GM18867 (cell line): ENCODE measurements around the gene STARD13.

ENCODE experiments used
- ATAC-seq: cut with Tn5 transposase; IDR thresholded peaks from one replicate; pipeline ENCODE4 v1.9.1; 2021; ENCODE audit warnings: mild to moderate bottlenecking, moderate library complexity; ENCODE audit not compliant: unreplicated experiment

The STARD13 gene

GRCh38 chr13:33277037-33277740, 8.4 kb downstream of the STARD13 start:
- ATAC-seq = no peak

DNA sequence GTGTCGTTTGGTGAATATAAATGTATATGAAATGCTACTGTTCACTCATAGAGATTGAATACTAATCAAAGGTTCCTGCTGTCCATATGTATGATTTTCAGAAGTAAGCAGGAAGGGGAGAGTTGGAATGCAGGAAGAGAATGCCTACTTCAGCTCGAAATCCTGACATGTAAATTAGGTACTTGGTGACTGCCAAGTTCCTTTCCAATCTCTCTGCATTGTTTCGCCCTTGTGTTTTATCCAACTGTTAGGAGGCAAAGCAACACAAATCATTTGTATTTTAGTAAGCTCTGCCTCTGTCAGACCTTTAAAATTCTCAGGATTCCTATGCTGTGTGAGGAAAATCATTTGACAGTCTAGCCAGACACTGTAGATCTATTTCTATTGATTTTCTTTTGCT, 9.0 kb downstream of the STARD13 start:
- ATAC-seq = no peak

DNA sequence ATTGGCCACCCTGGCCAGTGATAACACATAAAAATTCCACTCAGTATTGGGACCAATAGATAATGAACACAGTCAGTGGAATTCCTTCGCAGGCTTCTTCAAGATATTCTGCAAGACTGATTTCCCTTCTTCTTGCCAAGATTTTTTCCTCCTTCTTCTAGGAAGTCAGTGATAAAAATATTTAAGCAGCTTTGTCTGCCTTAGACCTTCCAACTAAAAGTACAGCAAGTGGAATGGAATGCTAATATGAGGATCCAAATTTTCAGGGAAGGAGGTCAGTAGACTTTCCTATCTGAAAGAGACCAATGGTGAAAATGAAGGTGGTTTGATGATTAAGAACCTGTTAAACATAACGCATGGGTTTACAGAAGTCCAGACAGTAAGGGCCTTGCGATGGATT, 9.6 kb downstream of the STARD13 start:
- ATAC-seq = no peak

- no peak for ATAC-seq
Measured at GRCh38 chr13:33274264-33274663, 11.3 kb downstream of the STARD13 start.

- ATAC-seq = no peak
Measured at GRCh38 chr13:33272531-33273124, 12.9 kb downstream of the STARD13 start.

- no peak for ATAC-seq
Measured at GRCh38 chr13:33271759-33272158, 13.8 kb downstream of the STARD13 start.

DNA sequence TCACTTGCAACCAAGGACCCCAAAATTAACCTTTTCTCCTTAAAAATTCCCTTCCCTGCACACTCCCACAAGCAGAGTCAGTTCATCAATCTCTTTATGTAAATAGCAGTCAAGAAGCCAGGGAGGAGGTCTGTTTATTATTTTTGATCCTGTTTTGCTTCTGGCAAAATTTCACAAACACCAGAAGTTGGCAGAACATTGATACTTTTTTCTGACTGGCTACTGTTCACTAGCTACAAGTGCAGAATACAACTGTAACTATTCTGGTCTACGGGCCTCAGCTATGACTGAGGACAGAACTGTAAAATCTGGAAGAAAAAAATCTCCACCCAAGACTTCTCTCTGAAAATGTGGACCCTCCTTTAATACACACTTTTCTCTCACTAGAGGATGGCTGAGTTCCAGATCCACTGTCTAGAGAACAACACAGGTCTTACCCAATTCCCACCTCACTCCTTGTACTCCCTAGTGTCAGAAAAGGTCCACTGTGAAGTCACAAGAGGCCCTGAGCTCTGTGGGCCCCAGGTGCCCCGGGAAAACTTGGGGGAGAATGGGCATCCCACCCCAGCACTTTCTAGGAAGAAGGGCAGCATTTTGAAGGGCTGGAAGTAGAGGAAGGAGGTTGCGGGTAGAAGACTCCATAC, 14.5 kb downstream of the STARD13 start:
- no peak for ATAC-seq

GRCh38 chr13:33265607-33266006, 19.9 kb downstream of the STARD13 start:
- no peak for ATAC-seq

DNA sequence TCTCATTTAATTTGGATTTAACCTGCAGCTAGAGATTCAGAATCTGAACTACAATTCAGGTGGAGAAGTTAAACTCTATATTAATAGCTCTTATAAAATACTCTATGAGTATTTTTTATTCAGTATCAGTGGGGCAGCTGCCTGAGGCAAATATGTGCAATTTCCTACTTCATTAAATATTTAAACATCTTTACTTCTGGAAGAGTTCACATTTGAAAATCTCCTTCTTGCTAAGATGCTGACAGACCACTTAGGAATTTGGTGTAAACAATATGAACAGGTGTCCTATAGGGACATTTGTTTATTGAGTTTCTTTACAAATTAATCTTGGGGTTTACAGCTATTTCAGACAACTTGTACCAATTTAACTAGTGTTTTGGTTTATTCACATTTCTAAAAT, 20.4 kb downstream of the STARD13 start:
- no peak for ATAC-seq

DNA sequence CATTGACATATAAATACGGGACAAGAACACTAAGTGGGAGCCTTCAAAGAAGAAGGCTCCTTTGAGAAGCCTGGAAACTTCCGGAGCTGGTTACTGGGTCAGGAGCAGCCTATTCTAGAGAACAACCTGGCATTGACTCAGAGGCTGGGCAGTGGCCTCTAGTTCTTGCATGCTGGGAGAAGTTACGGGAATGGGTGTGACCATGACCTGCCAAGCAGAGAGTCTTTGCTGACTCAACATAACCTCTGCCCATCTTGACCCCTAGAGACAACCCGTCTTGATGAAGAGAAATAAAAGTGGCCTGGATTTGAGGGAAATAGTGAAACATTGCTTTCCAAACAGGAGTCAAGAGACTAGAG, 21.0 kb downstream of the STARD13 start:
- no peak for ATAC-seq

DNA sequence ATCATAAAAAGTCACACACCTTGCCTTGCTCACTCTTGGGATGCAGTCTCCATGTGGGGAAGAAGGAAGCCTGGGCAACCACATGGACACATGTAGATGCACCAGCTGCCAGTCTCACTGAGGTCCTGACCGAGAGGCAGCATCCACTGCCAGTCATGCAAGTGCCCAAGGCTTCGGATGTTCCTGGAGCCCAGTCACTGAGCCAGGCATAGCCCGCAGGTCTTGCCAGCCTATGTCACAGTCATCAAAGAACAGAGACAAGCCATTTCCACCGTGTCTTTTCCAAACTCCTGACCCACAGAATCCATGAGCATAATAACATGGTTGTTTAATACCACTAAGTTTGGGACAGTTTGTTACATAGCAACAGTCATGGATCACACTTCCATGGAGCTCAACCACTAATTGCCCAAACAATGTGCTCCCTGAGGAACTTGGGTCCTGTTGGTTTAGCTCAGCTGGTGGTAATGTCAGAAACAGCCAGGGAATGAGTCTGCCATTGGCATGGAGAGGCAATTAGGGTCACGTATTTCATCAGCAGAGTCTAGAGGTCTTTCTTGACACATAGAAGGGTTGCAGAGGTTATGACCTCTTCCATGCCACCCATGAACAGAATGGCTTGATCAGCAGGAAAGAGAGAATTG, 21.5 kb downstream of the STARD13 start:
- ATAC-seq = no peak

DNA sequence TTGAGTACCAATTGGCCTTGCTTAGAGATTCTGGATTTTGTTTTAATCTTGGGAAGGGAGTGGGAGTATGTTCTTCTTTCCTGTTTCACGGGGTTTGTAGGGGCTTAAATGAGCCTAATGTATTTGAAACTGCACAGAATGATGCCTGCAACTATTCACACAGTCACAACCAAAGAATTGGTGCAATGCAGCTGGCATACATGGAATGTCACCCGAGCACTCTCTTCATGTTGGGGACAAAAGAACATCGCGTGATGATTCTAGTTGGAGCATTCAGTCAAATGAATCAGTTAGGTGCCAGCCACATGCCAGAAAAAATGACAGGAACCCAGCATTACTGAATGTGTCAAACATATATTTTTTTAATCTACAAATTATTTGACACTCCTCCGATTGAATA, 22.1 kb downstream of the STARD13 start:
- ATAC-seq = no peak

- ATAC-seq = no peak
Measured at GRCh38 chr13:33262997-33263396, 22.6 kb downstream of the STARD13 start.

GRCh38 chr13:33262594-33262993, 23.0 kb downstream of the STARD13 start:
- no peak for ATAC-seq

DNA sequence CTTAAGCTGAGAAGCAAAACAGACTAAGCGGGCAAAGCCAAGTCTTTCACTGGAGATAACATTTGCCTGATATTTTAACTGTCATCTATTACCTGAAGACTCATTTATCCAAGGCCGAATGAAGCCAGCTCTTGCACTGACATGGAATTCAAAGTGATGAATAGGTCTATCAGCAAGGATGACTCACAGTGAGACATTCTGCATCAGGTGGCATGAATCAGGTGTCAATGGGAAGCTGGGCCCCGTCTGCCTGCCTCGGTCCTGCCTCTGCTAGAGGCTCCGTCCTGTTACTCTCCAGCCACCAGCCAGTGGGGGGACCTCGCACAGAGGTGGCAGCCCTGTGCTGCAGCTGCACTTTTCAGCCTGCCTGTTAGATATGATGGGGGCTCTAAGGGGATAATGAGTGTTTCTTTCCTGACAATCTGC, 23.5 kb downstream of the STARD13 start:
- no peak for ATAC-seq

DNA sequence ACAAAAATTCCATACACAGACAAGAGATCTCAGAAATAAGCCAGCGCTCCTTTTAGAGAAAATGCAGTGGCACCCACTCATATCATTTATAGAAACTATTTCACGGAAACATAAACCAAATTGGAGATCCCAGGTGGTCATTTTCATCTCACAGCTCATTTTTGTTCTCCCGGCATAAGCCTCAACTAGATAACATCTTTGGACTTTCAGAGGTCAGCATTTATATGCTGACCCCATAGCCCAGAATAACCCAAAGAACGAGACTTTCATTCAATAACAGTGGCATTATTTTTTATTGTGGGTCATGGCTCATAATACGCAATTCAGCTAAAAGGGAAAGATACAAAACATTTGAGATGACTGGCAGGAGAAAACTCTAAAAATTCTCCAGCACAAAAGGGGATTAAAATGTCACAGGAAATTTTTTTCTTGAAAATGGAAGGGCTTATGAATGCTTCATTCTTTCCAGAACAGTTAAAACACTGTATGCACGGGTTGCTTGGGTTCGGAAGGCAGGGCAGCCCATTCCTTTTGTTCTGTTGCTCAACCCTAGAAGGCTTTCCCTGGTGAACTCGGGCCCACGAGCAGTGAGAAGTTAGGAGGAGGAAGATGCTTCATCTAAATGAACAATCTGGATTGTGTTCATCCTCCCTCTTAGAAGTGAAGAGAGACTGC, 24.0 kb downstream of the STARD13 start:
- ATAC-seq = no peak

GRCh38 chr13:33260168-33261098, 25.1 kb downstream of the STARD13 start:
- ATAC-seq = no peak

DNA sequence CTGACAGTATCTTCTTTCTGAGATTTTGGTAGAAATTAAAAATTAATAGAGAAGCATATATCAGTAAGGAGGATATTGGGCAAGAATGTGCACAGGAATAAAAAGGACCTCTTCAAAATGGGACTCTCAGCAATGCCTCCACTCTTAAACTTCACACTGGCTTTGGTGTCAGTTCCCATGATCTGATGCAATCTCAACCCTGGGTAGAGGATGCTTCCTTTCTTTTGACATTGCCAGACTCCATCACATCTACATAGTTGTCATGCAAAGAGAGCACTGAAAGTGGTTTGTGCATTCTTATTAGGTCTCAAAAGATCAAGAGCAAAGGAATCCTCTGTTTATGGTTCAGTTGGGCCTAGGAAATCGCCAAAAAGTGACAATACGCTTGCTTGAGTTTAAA, 26.3 kb downstream of the STARD13 start:
- no peak for ATAC-seq

GRCh38 chr13:33258808-33259193, 26.8 kb downstream of the STARD13 start:
- ATAC-seq = no peak
